Measurements from ENCODE around the gene SLC33A1. TPM values are rescaled to one million over a fixed set of nuclear protein-coding genes. Genes with fewer than 3 reads are reported as not detected.

The SLC33A1 gene
- total and polyA plus RNA-seq, 2 of the 13 experiments (the other 11 are each of a cell fraction or from before 2014, with no cell fraction given) = 20.0 to 32.1 TPM

DNA sequence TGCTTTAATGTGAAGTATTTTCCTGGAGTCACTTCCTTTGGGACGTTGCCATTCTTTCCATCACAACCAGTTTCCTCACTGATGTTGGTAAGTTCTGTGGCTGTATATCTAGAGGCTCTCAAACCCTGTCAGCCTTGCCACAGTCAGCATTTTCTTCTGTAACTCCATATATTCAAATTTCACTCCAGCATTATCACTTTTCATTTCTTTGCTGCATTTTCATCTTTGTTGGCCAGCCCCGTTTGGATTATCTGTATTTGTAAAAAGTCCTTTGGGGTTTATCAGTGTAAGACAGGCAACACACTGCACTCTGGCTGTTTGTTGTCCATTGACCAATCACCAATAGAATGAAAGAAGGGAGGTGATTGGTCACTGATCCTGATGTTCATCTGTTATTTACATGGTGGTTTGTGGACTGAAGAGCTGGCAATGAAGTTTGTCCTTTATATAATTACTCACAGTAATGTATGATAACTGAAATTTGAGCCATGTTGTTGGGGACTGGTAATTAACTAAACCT is 36.5 kb upstream of the SLC33A1 start:
- WGBS (ENCODE audit: low lambda C conversion rate) = 72% methylated on average over 2 of the region's 2 CpGs
- Histone ChIP-seq H3K79me2 (ENCODE audit: insufficient read depth, low read length) (peaks cover 64% of the 10 kb centered on the region), H3K9me3 (ENCODE audit: low read length) (no peaks in the 10 kb centered on the region), H3K36me3 (replicated peaks in 1 of 2; ENCODE audit: control insufficient read depth in 1 of 2, insufficient read depth in 2 of 2, low read length in 2 of 2) (peaks cover 4 to 16% of the 10 kb centered on the region in 2 experiments; a peak in 2 of 5 replicates), H3K27ac (ENCODE audit: extremely low read length, insufficient read depth, low read length) (no peak overlapping the region), H3K4me1 (ENCODE audit: insufficient read depth, low read length) (peaks cover 39% of the 10 kb centered on the region), H4K20me1 (ENCODE audit: insufficient read depth, low read length) (peaks cover 10% of the 10 kb centered on the region; the same call in 1 of the 2 replicates), H3K27me3 (ENCODE audit: control insufficient read depth in 1 of 2, insufficient read depth in 2 of 2, low read length in 2 of 2) (no peaks in the 10 kb centered on the region), H3K4me2 (ENCODE audit: low read depth, low read length) (no peak overlapping the region), H2AFZ (ENCODE audit: low read length) (no peak overlapping the region), H3K9ac (ENCODE audit: insufficient read depth, low read depth, low read length) (no peak overlapping the region), H3K4me3 (replicated peaks in 1 of 3; ENCODE audit: insufficient read depth in 1 of 3, low read depth in 2 of 3, low read length in 3 of 3) (no peak overlapping the region)
- in situ Hi-C loops (cut with HindIII; ENCODE audit: extremely low pct_ligation_motif_present, low pct_unique_long_range_greater_than_20kb) = no loop called here
- DNase-seq (ENCODE audit: low spot score) (peak; percentile 13), ATAC-seq (peak; percentile 74), FAIRE-seq (no peak)
- POLR2A ChIA-PET = no interaction called here
- BruUV-seq (replicated peaks) = no TSS peak
- TF ChIP-seq TBP (CRISPR knock-in tag; IDR thresholded peaks at IDR 0.05) (no peak), REPIN1 (CRISPR knock-in tag; IDR thresholded peaks at IDR 0.05; ENCODE audit: borderline replicate concordance, low read depth) (no peak), NCOR1 (IDR thresholded peaks at IDR 0.05; ENCODE audit: borderline replicate concordance, low read length) (no peak), MAFF (IDR thresholded peaks at IDR 0.05; ENCODE audit: low read depth, low read length) (peak; percentile 55), MAFK (conservative IDR thresholded peaks at IDR 0.05 in 1 of 2, IDR thresholded peaks at IDR 0.05 in 1 of 2; ENCODE audit: low read length in 2 of 2) (peak; percentile 64 to 74), NFYC (CRISPR knock-in tag; IDR thresholded peaks at IDR 0.05) (peak; percentile 64)
- intact Hi-C loops (cut with micrococcal nuclease; ENCODE audit: unreplicated experiment) = no loop called here
- CTCF ChIA-PET (ENCODE audit: low intra/inter-chr PET ratio, low total read pairs) = no interaction called here

DNA sequence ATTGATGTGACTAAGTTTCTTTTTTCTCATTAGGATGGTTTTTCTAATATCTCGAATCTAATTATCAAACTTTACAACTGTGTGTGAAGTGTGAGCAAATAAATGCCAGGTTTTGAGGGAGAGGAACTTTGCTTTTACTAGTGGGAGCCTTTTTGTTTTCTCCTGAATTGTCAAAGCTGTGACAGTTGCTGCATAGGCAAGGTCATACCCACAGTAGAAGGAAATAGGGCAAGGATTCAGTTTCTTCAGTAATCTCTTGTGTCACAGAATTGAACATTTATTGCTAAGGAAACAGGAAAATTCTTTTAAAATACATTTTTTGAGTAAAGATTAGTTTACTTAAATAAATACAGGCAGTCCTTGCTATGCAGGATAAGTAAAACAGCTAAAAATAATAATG is 35.7 kb upstream of the SLC33A1 start:
- CTCF ChIA-PET (ENCODE audit: low intra/inter-chr PET ratio, low total read pairs) = no interaction called here
- TF ChIP-seq ATM (IDR thresholded peaks at IDR 0.05; ENCODE audit: borderline replicate concordance) (no peak), ZFX (CRISPR knock-in tag; IDR thresholded peaks at IDR 0.05; ENCODE audit: low read depth) (no peak), SMAD9 (CRISPR knock-in tag; IDR thresholded peaks at IDR 0.05) (no peak), PAX8 (CRISPR knock-in tag; IDR thresholded peaks at IDR 0.05; ENCODE audit: borderline replicate concordance) (no peak), KDM5A (IDR thresholded peaks at IDR 0.05; ENCODE audit: borderline replicate concordance, low read length) (no peak), ZNF766 (CRISPR knock-in tag; IDR thresholded peaks at IDR 0.05; ENCODE audit: borderline replicate concordance) (no peak), CAMTA2 (CRISPR knock-in tag; IDR thresholded peaks at IDR 0.05; ENCODE audit: borderline replicate concordance) (no peak), ISL2 (CRISPR knock-in tag; IDR thresholded peaks at IDR 0.05) (no peak), ZBTB42 (CRISPR knock-in tag; IDR thresholded peaks at IDR 0.05) (no peak)
- TF ChIP-seq, protein P1, sequence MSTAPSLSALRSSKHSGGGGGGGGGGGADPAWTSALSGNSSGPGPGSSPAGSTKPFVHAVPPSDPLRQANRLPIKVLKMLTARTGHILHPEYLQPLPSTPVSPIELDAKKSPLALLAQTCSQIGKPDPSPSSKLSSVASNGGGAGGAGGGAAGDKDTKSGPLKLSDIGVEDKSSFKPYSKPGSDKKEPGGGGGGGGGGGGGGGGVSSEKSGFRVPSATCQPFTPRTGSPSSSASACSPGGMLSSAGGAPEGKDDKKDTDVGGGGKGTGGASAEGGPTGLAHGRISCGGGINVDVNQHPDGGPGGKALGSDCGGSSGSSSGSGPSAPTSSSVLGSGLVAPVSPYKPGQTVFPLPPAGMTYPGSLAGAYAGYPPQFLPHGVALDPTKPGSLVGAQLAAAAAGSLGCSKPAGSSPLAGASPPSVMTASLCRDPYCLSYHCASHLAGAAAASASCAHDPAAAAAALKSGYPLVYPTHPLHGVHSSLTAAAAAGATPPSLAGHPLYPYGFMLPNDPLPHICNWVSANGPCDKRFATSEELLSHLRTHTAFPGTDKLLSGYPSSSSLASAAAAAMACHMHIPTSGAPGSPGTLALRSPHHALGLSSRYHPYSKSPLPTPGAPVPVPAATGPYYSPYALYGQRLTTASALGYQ (CRISPR knock-in tag; IDR thresholded peaks at IDR 0.05) = no peak
- TF ChIP-seq, protein P2, sequence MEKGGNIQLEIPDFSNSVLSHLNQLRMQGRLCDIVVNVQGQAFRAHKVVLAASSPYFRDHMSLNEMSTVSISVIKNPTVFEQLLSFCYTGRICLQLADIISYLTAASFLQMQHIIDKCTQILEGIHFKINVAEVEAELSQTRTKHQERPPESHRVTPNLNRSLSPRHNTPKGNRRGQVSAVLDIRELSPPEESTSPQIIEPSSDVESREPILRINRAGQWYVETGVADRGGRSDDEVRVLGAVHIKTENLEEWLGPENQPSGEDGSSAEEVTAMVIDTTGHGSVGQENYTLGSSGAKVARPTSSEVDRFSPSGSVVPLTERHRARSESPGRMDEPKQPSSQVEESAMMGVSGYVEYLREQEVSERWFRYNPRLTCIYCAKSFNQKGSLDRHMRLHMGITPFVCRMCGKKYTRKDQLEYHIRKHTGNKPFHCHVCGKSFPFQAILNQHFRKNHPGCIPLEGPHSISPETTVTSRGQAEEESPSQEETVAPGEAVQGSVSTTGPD (CRISPR knock-in tag; IDR thresholded peaks at IDR 0.05) = no peak

More for the DNA sequence above, 35.7 kb upstream of the SLC33A1 start:
- Histone ChIP-seq H3K9me3 (ENCODE audit: low read length) (no peaks in the 10 kb centered on the region), H2AFZ (ENCODE audit: low read length) (no peak overlapping the region), H3K4me3 (replicated peaks in 1 of 3; ENCODE audit: insufficient read depth in 1 of 3, low read depth in 2 of 3, low read length in 3 of 3) (no peak overlapping the region), H3K9ac (ENCODE audit: insufficient read depth, low read depth, low read length) (no peak overlapping the region), H4K20me1 (ENCODE audit: insufficient read depth, low read length) (peaks cover 15% of the 10 kb centered on the region; the same call in 1 of the 2 replicates), H3K4me2 (ENCODE audit: low read depth, low read length) (no peak overlapping the region), H3K36me3 (replicated peaks in 1 of 2; ENCODE audit: control insufficient read depth in 1 of 2, insufficient read depth in 2 of 2, low read length in 2 of 2) (peaks cover 4 to 16% of the 10 kb centered on the region in 2 experiments; a peak in 2 of 5 replicates), H3K27ac (ENCODE audit: extremely low read length, insufficient read depth, low read length) (no peak overlapping the region), H3K27me3 (ENCODE audit: control insufficient read depth in 1 of 2, insufficient read depth in 2 of 2, low read length in 2 of 2) (no peaks in the 10 kb centered on the region), H3K79me2 (ENCODE audit: insufficient read depth, low read length) (peaks cover 72% of the 10 kb centered on the region), H3K4me1 (ENCODE audit: insufficient read depth, low read length) (peaks cover 43% of the 10 kb centered on the region)
- POLR2A ChIA-PET = no interaction called here
- in situ Hi-C loops (cut with HindIII; ENCODE audit: extremely low pct_ligation_motif_present, low pct_unique_long_range_greater_than_20kb) = no loop called here
- intact Hi-C loops (cut with micrococcal nuclease; ENCODE audit: unreplicated experiment) = no loop called here
- no TSS peak for BruUV-seq (replicated peaks)
- ATAC-seq (no peak), DNase-seq (ENCODE audit: low spot score) (no peak), FAIRE-seq (no peak)
- WGBS (ENCODE audit: low lambda C conversion rate) = 86% methylated on average over 1 of the region's 1 CpG
